ENCODE results near the gene TMEM231. TPM values are rescaled to one million over a fixed set of nuclear protein-coding genes. Genes with fewer than 3 reads are reported as not detected.

The TMEM231 gene
- total RNA-seq, 6 experiments from 2014 or later: 9.0 to 14.5 (median 10.0) TPM

GRCh38 chr16:75497558-75497957, 58.5 kb downstream of the TMEM231 start:
- H3K9me3 Mint-ChIP-seq: no peaks in the 10 kb centered on the region
- H3K4me1 Mint-ChIP-seq (ENCODE audit: low read depth): peaks cover 15% of the 10 kb centered on the region
- H3K27ac Mint-ChIP-seq: no peak overlapping the region
- H3K4me3 Mint-ChIP-seq: no peak overlapping the region
- TF ChIP-seq CTCF (IDR thresholded peaks at IDR 0.05): no peak
- H3K36me3 Mint-ChIP-seq (ENCODE audit: low read depth): no peaks in the 10 kb centered on the region
- no peak for DNase-seq
- H3K27me3 Mint-ChIP-seq (ENCODE audit: insufficient read depth): peaks cover 9% of the 10 kb centered on the region

- no peaks in the 10 kb centered on the region for H3K36me3 Mint-ChIP-seq (ENCODE audit: low read depth)
- H3K27ac Mint-ChIP-seq: no peak within 1 kb of the TSS
These were observed 60.9 kb downstream of the TMEM231 start, which contains the start of gene CHST6 for GRCh38 chr16:75495076-75495674. TSS of gene CHST6 (minus strand) at chr16:75495441. CDS start at chr16:75479828, 15,613 bp downstream.

DNA sequence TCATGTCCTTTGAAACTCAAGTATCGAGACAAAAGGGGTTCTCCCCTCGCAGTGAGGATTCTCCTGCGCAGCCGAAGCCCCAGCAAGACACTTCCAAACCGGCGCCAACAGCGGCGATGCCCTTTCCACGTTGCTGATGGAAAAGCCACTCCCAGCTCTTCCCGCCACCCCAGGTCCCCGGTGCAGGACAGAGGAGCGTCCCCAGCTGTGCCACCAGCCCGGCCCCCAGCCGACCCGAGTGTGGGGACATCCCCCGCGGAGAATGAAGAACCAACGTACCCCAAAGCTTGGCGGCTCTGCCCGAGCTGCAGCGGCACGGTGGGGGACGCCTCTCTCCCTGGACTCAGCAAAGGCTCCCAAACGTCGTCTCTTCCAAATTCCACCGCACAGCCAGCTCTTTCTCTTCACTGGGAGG, 61.4 kb downstream of the TMEM231 start:
- TF ChIP-seq CTCF (IDR thresholded peaks at IDR 0.05): no peak
- no peak overlapping the region for H3K27ac Mint-ChIP-seq
- no peaks in the 10 kb centered on the region for H3K36me3 Mint-ChIP-seq (ENCODE audit: low read depth)
- no peak for DNase-seq
- no peaks in the 10 kb centered on the region for H3K9me3 Mint-ChIP-seq
- peak overlapping the region; percentile 71 for H3K4me3 Mint-ChIP-seq
- peaks cover 6% of the 10 kb centered on the region; the same call in 1 of the 2 replicates for H3K4me1 Mint-ChIP-seq (ENCODE audit: low read depth)
- H3K27me3 Mint-ChIP-seq (ENCODE audit: insufficient read depth): peaks cover 9% of the 10 kb centered on the region

More at GRCh38 chr16:75495076-75495674, 60.9 kb downstream of the TMEM231 start, which contains the start of gene CHST6:
- Mint-ChIP-seq H3K9me3 (no peaks in the 10 kb centered on the region), H3K27me3 (ENCODE audit: insufficient read depth) (peaks cover 9% of the 10 kb centered on the region), H3K4me1 (ENCODE audit: low read depth) (peaks cover 6% of the 10 kb centered on the region; the same call in 1 of the 2 replicates), H3K4me3 (peak within 1 kb of the TSS; percentile 71)
- TF ChIP-seq CTCF (IDR thresholded peaks at IDR 0.05): no peak
- DNase-seq: no peak

DNA sequence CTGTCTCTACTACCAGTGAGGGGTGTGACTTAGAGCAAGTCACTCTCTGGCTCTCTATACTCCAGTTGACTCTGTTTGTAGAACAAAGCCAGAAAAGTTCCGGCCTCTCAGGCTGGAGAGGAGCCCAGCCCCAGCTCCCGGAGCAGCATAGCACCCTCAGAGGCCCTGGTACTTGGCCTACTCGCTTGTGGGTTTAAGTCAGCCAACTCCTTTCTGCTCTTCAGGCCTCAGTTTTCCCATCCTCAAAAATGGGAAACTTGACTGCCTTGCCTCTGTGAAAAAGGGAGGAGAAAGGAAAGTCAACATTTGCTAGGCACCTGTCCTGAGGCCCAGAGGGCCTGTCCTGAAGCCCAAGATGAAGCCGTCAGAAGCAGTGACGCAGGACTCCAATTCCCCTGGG, 61.9 kb downstream of the TMEM231 start:
- peaks cover 6% of the 10 kb centered on the region; the same call in 1 of the 2 replicates for H3K4me1 Mint-ChIP-seq (ENCODE audit: low read depth)
- no peaks in the 10 kb centered on the region for H3K36me3 Mint-ChIP-seq (ENCODE audit: low read depth)
- DNase-seq: no peak
- TF ChIP-seq CTCF (IDR thresholded peaks at IDR 0.05): no peak
- H3K4me3 Mint-ChIP-seq: no peak overlapping the region
- H3K27ac Mint-ChIP-seq: no peak overlapping the region
- H3K9me3 Mint-ChIP-seq: no peaks in the 10 kb centered on the region
- peaks cover 9% of the 10 kb centered on the region for H3K27me3 Mint-ChIP-seq (ENCODE audit: insufficient read depth)

- Mint-ChIP-seq H3K4me3 (no peak overlapping the region), H3K27me3 (ENCODE audit: insufficient read depth) (peaks cover 16% of the 10 kb centered on the region), H3K4me1 (ENCODE audit: low read depth) (peaks cover 8% of the 10 kb centered on the region), H3K9me3 (no peaks in the 10 kb centered on the region), H3K27ac (no peak overlapping the region), H3K36me3 (ENCODE audit: low read depth) (no peaks in the 10 kb centered on the region)
- peak; percentile 65 for DNase-seq
- TF ChIP-seq CTCF (IDR thresholded peaks at IDR 0.05): peak; percentile 55
These were observed 64.2 kb downstream of the TMEM231 start for GRCh38 chr16:75491876-75492275.

Data from HFFc6 (cell line).